GM19025 (cell line): ENCODE results near the gene GATAD2B.
"Not testable (repeated sequence)": the region's sequence is repeated elsewhere in the genome, so short reads cannot be mapped to it uniquely, and the experiment has no call there.

Experiments used
- ATAC-seq: cut with Tn5 transposase; IDR thresholded peaks from one replicate; pipeline ENCODE4 v1.9.1; 2021; ENCODE audit warnings: mild to moderate bottlenecking, low read depth, moderate library complexity; ENCODE audit not compliant: unreplicated experiment

GATAD2B gene

DNA sequence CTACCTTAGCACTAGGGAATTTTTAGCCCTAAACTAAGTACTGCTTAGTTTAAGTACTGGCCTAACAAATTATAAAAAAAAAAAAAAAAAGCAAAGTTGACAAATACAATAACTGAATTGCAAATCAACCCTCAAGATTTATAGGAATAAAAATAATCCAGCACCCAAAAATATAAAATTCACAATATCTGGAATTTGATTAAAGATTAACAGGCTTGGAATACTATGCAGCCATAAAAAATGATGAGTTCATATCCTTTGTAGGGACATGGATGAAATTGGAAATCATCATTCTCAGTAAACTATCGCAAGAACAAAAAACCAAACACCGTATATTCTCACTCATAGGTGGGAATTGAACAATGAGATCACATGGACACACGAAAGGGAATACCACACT is 78.4 kb downstream of the GATAD2B start:
- ATAC-seq = not testable (repeated sequence)

DNA sequence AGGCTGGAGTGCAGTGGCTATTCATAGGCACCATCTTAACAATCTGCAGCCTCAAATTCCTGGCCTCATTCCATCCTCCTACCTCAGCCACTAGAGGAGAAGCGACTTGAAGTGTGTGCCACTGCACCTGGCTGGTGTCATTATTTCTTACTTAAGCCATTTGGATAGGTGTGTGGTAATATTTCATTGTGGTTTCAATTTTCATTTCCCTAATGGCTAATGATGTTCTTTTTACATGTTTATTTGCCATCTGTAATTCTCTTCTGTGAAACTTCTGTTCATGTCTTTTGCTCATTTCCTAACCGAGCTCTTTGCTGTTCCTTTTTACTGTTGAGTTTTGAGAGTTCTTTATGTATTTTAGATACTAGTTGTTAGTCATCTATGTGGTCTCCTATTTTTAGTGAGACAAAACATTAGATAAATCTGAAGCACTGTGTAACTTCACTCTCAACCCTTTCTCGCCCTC is 80.7 kb downstream of the GATAD2B start:
- ATAC-seq = peak; percentile 71

DNA sequence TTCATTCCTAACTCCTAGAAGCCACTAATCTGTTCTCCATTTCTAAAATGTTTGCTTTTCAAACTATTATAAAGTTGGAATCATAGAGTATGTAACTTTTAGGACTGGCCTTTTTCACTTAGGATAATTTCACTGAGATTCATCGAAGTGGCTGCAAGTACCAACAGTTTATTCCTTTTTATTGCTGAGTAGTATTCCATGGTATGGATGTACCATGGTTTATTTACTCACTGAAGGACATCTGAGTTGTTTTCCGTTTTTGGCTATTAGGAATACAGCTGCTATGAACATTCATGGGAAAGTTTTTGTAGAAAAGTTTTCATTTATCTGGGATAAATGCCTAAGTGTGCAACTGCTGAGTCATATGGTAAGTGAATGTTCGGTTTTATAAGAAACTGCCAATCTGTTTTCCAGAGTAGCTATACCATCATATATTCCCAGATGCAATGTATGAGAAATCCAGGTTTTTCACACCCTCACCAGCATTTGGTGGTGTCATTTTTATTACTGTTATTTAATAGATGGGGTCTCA is 81.2 kb downstream of the GATAD2B start:
- ATAC-seq = no peak

DNA sequence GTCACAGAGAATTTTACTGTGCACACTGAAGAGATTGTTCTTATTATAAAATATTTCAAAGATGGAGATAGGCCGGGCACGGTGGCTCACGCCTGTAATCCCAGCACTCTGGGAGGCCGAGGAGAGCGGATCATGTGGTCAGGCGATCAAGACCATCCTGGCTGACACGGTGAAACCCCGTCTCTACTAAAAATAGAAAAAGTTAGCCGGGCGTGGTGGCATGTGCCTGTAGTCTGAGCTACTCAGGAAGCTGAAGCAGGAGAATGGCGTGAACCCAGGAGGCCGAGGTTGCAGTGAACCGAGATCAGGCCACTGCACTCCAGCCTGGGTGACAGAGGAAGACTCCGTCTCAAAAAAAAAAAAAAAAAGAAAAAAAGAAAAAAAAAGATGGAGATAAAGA is 82.0 kb downstream of the GATAD2B start:
- ATAC-seq = not testable (repeated sequence)

DNA sequence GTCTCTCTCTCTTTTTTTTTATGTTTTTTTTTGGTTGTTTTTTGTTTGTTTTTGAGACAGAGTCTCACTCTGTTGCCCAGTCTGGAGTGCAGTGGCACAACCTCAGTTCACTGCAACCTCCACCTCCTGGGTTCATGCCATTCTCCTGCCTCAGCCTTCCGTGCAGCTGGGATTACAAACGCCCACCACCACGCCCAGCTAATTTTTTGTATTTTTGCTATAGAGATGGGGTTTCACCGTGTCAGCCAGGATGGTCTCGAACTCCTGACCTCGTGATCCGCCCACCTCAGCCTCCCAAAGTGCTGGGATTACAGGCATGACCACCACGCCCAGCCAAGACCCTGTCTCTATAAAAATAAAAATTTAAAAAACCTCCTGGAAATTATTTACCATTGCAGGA is 88.8 kb downstream of the GATAD2B start:
- ATAC-seq = not testable (repeated sequence)

DNA sequence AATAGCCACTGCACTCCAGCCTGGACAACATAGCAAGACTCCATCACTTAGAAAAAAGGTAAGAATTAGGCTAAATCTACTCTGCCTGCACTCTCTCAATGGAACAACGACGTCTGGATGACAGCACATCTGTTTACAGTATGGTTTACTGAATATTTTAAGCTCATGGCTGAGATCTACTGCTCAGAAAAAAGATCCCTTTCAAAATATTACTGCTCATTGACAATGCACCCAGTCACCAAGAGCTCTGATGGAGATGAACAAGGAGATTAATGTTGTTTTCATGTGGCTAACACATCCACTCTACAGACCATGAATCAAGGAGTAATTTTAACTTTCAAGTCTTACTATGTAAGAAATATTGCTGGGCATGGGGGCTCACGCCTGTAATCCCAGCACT is 89.6 kb downstream of the GATAD2B start:
- no peak for ATAC-seq

DNA sequence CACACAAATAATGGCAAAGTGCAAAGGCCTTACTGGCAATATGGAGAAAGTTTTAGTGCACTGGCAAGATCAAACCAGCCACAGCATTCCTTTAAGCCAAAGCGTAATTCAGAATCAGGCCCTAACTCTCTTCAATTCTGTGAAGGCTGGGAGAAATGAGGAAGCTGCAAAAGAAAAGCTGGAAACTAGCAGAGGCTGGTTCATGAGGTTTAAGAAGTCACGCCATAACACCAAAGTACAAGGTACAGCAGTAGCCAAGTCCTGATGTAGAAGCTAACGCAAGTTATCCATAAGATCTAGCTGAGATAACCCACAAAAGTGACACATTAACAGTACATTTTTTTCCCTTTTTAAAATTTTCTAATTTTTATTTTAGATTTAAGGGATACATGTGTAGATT is 90.5 kb downstream of the GATAD2B start:
- no peak for ATAC-seq

DNA sequence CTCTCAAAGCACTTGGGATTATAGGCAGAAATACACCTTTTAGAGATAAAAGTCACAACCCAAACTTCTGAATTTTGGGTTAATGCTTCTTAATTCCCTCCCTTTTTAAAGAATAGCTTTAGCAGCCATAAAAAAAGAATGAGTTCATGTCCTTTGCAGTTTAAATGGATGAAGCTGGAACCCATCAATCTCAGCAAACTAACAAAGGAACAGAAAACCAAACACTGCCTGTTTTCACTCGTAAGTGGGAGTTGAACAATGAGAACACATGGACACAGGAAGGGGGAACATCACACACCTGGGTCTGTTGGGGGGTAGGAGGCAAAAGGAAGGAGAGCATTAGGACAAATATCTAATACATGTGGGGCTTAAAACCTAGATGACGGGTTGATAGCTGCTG is 91.7 kb downstream of the GATAD2B start:
- ATAC-seq = no peak

DNA sequence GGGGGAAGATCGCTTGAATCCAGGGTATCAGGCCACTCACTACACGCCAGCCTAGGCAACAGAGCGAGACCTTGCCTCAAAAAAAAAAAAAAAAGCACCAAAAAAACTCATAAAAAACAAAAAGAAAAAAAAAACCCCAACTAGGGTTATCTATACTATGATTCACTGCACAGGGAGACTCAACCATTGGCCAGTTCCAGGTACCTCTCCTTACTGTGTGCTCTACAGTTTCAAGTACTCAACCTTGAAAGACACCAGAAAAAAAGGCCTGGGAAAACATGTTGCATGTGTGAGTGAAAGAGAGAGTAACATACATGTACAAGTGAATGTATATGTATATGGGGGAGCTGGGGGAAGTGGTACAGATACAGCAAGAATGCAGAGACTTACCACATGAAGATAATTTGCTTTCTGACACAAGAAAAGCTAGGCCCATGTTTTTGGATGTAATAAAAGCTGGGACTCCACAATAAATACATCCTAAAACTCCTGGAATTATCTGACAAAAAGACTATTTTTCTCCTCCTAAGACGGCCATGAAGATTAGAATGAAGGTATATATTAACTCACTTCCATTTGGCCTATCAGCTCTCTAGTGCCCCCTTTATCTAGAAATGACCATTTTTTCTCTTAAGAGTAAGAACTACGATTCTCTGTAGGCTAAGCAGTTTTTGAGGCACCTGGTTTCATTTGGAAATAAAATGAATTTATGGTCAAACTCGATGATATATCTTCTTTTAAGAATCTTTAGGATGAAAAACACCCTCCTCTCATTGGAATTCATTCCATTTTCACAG is 95.4 kb downstream of the GATAD2B start:
- ATAC-seq = no peak

DNA sequence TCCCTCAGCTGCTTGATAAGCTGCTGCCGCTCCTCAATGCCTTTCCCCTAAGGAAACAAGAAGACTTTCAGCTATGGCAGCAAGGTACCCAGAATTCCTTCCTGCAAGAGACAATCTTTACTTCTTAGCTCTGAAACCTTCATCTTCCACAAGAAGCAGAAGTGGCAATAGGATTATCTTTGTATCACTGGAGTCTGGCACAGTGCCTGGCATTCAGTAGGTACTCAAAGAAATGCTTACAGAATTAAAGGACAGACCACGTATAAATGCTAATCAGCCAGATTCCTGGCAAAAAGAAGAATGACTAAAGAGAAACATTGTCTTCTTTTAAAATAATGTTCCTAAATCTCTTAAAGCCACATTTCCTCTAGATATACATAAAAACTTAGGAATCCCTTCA is 103.9 kb downstream of the GATAD2B start:
- no peak for ATAC-seq

DNA sequence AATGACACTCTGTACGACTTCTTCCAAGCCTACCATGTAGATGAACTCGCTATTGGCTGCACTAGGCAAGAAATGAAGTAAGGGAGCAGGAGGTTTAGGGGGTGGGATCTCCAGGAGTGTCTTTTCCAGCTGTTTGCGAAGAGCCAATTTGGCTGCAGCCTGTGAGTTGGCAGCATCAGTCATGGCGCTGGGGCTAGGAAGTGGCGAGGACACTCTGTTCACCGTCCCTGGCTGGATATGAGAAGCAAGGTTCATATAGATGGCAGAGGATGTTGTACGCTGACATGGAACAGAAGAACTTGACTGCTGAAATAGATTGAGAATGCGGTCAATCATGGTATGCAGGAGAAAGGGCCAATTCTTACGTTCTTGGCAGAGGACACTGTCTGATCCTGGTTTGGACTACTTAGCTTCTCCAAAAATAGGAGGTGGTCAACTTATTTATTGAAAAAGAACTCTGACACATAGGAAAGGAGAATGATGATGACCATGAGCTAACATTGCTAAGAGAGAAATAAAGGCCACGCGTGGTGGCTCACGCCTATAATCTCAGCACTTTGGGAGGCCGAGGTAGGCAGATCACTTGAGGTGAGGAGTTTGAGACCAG is 106.4 kb downstream of the GATAD2B start:
- ATAC-seq = no peak

DNA sequence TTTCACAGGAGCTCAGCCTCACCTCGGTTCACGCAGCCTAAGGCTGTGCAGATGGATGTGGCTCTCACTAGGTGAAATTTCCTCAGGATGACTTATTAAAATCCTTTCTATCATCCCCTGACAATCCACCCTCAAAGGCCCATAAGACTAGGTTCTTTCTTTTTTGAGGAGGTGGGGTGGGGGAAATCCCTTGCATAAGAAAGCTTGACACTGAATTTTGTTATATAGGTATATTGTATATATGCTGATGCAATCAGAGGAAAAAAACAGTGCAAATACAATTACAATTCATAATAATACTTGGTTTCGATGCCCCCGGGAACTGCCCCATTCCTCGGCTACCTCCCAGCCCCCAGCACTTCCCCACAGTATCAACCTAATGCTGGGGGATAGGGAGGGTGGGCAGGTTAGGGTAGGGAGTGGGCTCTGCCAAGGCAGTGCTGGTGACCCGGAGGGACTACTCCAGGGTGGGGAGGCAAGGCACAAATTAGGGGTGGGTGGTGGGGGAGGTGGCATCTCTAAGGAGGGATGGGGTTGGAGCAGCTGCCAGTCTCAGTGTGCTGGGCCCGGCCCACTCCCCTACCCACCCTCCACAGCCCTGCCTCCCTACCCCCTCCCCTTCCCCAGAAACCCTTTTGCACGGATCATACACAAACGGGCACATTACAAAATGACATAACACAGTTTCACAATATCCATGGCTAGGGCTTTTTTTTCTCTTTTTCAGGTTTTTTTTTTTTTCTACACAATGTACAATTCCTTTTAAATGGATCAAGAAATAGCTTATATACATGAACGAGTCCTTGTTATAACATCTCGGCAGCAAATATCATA is 116.7 kb downstream of the GATAD2B start:
- no peak for ATAC-seq

DNA sequence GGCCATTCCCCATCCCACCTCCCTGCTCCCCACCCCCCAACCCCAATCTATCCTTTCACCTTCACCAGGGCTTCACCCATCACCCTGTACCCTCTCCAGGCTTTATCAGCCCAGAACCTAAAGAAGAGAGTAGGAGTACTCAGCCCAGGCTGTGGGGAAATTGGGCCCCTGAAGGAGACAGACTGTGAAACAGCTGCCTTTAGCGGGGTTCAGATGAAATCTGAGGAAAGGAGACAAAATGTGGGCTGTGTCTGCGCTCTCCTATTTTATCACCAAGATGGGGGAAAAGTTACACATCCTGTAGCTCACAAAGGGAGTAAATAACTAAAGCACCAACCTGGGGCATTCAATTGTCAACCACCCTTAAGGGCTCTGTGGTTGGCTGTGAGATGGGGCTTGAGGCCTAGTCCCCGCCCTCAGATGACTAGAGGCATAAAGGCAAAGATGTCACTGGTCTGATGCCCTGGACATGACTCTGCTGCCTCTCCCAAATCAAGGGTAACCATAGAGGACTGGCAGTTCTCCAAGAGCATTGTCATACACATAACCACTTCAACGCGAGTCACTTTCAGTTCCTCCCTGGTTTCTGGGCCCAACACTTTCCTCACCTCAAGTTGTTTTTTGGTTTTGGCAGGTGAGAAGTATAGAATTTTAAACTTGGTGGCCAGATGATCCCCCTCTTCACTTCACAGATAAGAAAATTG is 117.6 kb downstream of the GATAD2B start:
- ATAC-seq = peak; percentile 95

DNA sequence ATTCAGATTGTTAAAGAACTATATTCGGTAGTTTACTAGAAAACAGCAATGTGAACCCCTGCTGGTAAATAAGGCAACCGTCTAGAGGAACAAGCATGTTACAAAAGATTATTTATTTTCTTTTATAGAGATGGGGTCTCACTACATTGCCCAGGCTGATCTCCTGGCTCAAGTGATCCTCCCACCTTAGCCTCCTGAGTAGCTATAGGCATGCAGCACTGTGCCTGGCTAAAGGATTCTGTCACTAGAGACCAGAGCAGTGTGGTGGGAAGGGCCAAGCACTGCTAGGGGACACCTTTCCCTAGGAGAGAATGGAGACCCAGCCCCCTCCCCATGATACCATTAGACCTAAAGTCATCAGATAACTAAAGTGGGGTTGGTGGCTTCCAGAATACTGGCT is 118.7 kb downstream of the GATAD2B start:
- ATAC-seq = no peak

DNA sequence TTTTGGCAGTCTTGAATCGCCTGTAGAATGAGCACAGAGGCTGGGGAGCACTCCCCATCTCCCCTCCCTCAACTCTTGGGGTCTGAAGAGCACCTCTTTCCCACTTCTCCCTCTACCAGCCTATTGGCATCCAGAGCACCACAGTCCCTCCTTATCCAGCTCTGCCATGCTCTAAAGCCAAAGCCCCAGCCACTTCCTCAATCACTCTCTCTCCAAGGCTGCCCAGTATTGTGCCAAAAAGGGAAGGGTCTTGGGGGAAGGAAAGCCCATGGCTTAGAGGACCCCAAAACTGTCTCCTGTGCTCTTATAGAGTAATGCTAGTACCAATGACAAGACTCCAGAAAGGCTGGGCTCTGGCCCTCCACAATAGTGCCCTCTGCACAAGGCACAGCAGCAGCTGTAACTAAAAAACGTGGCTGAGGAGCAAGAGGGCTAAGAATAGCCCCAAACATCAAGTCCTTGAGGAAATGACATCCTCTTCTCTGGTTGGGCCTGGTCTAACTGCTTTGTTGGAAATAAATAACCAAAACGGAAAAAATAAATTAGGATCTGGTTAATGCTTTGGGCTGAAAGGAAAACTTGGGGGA is 119.2 kb downstream of the GATAD2B start:
- ATAC-seq = no peak

DNA sequence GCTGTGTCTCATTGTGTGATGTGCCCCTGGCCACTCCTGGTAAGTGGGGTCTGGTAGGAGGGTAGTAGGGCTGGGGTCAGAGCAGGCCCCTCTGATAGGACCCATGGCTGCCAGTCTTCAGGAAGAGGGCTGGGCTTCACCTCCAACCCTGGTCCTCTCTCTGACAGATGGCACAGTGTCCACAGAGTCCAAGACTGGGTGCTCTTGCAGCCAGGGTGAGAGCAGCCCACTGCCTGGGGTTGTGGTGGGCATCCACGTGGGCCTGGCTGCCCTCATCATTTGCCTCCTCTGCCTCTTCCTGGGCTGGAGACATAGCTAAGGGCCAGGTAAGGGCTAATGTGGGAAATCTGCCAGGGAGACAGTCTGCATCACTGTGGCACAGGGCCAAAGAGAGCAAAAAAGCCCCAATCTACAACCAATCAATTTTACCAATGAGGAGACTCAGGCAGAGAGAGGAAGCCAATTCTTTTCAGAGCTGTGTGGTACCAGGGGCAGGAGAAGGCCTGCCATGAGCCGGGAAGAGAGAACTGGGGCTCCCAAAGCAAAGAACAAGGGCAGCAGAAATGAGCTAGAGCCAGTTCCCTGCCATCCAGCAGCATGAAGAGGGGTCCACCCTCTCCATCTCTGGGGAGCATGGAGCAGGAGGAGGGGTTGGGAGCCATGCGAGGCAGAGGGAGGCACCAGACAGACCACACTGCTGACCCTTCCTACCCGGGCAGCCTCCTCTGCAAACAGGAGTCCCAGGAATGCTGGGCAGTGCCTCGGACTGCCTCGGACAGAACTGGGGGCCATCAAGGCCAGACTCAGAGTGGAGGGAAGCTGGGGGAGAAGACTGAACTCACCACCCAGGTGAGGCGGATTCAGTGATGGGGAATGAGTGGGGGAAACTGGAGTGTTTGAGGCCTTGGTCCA is 120.7 kb downstream of the GATAD2B start:
- ATAC-seq = no peak

DNA sequence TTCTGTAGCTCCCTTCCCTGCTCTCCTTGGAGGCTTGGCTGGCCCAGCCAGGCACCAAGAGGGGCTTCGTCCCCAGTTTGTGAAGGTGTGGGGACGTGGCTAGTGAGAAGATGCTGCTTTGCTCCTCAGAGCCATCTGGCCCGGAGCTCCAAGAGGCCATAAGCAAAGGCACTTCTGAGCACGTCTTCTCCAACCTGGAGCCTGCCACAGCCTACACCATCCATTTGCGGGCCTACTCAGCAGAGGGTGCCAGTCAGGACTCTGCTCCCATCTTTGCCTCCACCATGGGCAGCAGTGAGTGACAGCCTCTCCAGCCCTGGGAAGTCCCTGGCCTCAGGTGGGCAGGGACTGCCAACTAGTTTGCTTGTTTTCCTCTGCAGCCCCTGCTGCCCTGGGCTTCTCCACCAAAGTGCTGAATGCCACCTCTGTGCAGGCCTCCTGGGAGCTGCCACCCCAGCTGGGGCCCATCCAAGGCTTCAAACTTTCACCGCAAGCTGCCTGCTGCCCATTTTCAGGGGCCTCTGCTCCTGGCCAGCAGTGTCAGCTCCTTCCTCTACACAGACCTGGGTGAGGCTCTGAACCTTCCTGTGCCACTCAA is 121.6 kb downstream of the GATAD2B start:
- ATAC-seq = no peak

DNA sequence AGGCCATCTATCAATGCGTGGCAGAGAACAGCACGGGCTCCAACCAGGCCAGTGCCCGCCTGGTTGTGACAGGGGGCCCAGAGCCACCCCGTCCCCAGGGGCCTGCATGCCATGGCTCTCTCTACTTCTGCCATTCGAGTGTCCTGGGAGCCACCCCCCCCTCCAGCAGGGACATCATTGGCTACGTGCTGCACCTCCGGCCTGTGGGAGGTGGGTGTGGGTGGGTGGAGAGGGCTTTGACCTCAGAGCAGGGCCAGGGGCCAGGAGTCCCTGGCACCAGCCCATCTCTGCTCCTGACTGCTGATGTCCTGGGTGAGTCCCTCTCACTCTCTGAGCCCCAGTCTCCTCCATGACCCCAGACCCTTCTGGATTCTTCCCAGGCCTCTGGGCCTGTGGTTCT is 122.3 kb downstream of the GATAD2B start:
- ATAC-seq = no peak
